Measurements from ENCODE around the gene ZMYND10. TPM values are rescaled to one million over a fixed set of nuclear protein-coding genes. Genes with fewer than 3 reads are reported as not detected.

ZMYND10 gene
- polyA plus RNA-seq, 1 experiment = 0.87 TPM

DNA sequence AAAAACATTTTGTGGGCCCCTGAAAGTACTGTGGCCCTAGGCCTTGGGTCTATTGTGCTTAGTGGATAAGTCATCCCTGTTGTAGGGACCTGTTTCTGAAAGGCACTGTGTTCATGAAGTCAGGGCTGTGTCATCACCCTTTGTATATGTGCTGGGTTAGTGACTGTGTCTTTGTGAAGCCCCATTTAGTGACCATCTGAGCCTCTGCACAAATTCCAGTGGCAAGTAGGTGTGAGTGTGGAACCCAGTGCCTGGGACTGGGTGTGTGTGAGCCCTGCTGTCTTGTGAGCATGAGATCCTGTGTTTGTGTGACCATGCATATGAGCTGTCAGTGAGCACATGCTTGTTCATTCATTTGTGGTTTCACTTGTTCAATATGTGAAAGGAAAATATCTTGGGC is 40.9 kb downstream of the ZMYND10 start:
- ChIA-PET CTCF (no interaction called here), POLR2A (no interaction called here)
- Histone ChIP-seq H3K4me3 (ENCODE audit: low read depth, low read length) (no peak overlapping the region), H3K27ac (ENCODE audit: low read depth, low read length) (no peak overlapping the region), H3K9me3 (ENCODE audit: control insufficient read depth, insufficient read depth, low read length) (peaks cover 31% of the 10 kb centered on the region), H3K27me3 (ENCODE audit: control insufficient read depth, insufficient read depth, low read length) (no peaks in the 10 kb centered on the region)
- DNase-seq (ENCODE audit: low read depth, low spot score) = no peak
- no peak for TF ChIP-seq CTCF (IDR thresholded peaks at IDR 0.05; ENCODE audit: low read depth, low read length)

- TF ChIP-seq CTCF (IDR thresholded peaks at IDR 0.05; ENCODE audit: low read depth, low read length) = no peak; the same call in 1 of the 2 replicates
- Histone ChIP-seq H3K9me3 (ENCODE audit: control insufficient read depth, insufficient read depth, low read length) (peaks cover 17% of the 10 kb centered on the region), H3K27ac (ENCODE audit: low read depth, low read length) (no peak within 1 kb of the TSS), H3K4me3 (ENCODE audit: low read depth, low read length) (no peak within 1 kb of the TSS), H3K27me3 (ENCODE audit: control insufficient read depth, insufficient read depth, low read length) (no peaks in the 10 kb centered on the region)
- ChIA-PET CTCF (no interaction called here), POLR2A (no interaction called here)
- DNase-seq (ENCODE audit: low read depth, low spot score) = no peak
These were observed 42.3 kb downstream of the ZMYND10 start, which contains the start of gene HYAL1 for GRCh38 chr3:50303013-50303815. HYAL1 (minus strand) TSS chr3:50303574; CDS start chr3:50302956, 618 bp downstream.

DNA sequence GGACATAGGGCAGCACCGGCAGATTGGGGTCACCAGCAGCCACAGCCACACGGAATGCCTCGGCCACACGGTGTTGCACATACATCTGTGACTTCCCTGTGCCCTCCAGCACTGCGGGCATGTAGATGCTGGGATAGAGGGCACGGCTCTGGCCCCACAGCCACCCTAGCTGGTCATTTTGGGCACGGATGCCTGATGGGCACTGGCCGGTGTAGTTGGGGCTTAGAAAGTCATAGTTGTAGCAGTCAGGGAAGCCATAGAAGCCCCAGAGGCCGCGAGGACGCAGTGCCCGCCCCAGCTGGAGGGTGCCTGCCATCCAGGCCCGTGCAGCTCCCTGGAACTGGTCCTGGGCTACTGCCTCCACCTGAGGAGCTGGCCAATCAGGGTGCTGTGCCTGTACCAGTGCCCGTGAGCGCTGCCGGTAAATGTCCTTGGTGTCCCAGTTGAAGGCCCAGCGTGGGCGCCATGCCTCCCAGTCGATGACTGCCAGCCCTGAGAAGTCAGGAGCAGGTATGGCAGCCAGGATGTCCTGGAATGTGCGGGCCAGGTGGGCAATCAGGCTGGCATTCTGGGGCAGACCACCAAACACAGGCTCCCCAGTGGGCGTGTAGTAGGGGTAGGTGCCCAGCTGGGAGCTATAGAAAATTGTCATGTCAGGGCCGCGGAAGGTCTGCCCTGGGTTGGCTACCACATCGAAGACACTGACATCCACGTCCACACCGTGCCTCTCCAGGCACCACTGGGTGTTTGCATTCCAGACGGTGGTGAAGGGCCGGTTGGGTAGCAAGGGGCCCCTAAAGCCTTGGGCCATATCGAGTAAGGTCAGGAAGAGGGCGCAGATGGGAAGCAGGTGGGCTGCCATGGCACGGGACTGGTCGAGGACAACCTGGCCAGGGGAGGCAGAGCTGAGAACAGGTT is 43.2 kb downstream of the ZMYND10 start:
- TF ChIP-seq CTCF (IDR thresholded peaks at IDR 0.05; ENCODE audit: low read depth, low read length) = no peak
- Histone ChIP-seq H3K27me3 (ENCODE audit: control insufficient read depth, insufficient read depth, low read length) (no peaks in the 10 kb centered on the region), H3K4me3 (ENCODE audit: low read depth, low read length) (no peak overlapping the region), H3K27ac (ENCODE audit: low read depth, low read length) (no peak overlapping the region), H3K9me3 (ENCODE audit: control insufficient read depth, insufficient read depth, low read length) (peaks cover 9% of the 10 kb centered on the region)
- ChIA-PET CTCF (no interaction called here), POLR2A (no interaction called here)
- DNase-seq (ENCODE audit: low read depth, low spot score) = no peak

GRCh38 chr3:50300681-50301254 is 44.8 kb downstream of the ZMYND10 start:
- ChIA-PET POLR2A (no interaction called here), CTCF (interaction anchor here (1.0 kb wide), 1 partner anchor 54 kb away, joined by 3 read pairs; no protein-coding TSS in a partner anchor)
- DNase-seq (ENCODE audit: low read depth, low spot score) = no peak
- Histone ChIP-seq H3K27me3 (ENCODE audit: control insufficient read depth, insufficient read depth, low read length) (no peaks in the 10 kb centered on the region), H3K27ac (ENCODE audit: low read depth, low read length) (no peak overlapping the region), H3K4me3 (ENCODE audit: low read depth, low read length) (no peak overlapping the region), H3K9me3 (ENCODE audit: control insufficient read depth, insufficient read depth, low read length) (no peaks in the 10 kb centered on the region; the same call in 1 of the 2 replicates)
- no peak for TF ChIP-seq CTCF (IDR thresholded peaks at IDR 0.05; ENCODE audit: low read depth, low read length)
